ENCODE data around the gene EHMT1. TPM values are rescaled to one million over a fixed set of nuclear protein-coding genes. Genes with fewer than 3 reads are reported as not detected.

Gene EHMT1
- polyA plus RNA-seq, 3 donors = 10.1 to 46.5 (median 15.0) TPM

DNA sequence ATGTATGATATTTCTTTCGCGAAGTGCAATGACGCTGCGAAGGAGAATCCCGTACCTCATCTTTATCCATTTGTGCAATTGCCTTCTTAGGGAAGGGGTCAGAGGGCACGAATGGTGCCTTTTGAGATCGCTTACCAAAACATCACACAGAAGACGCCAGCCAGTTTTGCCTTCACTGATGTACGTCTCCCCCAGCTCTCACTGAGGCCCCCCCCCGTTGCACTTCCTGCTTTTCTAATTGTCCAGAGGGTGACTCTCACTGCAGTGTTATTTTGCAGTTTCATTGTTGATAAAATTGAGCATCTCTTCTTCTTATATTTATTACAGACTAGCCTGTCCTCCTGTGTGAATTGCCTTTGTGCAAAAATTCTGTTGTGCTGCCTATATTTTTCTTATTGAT, 219.8 kb downstream of the EHMT1 start:
- no peaks in the 10 kb centered on the region for H3K27me3 ChIP-seq (ENCODE audit: control insufficient read depth in 2 of 2, insufficient read depth in 2 of 2, low read length in 2 of 2)
- TF ChIP-seq, protein P1, sequence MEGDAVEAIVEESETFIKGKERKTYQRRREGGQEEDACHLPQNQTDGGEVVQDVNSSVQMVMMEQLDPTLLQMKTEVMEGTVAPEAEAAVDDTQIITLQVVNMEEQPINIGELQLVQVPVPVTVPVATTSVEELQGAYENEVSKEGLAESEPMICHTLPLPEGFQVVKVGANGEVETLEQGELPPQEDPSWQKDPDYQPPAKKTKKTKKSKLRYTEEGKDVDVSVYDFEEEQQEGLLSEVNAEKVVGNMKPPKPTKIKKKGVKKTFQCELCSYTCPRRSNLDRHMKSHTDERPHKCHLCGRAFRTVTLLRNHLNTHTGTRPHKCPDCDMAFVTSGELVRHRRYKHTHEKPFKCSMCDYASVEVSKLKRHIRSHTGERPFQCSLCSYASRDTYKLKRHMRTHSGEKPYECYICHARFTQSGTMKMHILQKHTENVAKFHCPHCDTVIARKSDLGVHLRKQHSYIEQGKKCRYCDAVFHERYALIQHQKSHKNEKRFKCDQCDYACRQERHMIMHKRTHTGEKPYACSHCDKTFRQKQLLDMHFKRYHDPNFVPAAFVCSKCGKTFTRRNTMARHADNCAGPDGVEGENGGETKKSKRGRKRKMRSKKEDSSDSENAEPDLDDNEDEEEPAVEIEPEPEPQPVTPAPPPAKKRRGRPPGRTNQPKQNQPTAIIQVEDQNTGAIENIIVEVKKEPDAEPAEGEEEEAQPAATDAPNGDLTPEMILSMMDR (IDR thresholded peaks at IDR 0.05) = no peak
- no peak for DNase-seq
- intact Hi-C loops (cut with micrococcal nuclease) = no loop called here
- Mint-ChIP-seq H3K9me3 (peaks cover 6 to 27% (median 11%) of the 10 kb centered on the region in 7 donors), H3K27ac (peak overlapping the region in 1 of 7 donors; percentile 57), H3K4me1 (no peaks in the 10 kb centered on the region), H3K27me3 (ENCODE audit: low read depth in 3 of 3) (peaks cover 0 to 2% (median 0%) of the 10 kb centered on the region in 3 donors), H3K36me3 (peaks cover 22 to 30% of the 10 kb centered on the region in 2 donors), H3K4me3 (no peak overlapping the region)
- no peak overlapping the region for H3K4me3 ChIP-seq (replicated peaks in 1 of 3; ENCODE audit: low read depth in 2 of 3, low read length in 3 of 3)
- H3K4me2 ChIP-seq (replicated peaks; ENCODE audit: extremely low read depth, low read length, poor library complexity, severe bottlenecking) = no peak overlapping the region
- peaks cover 0 to 19% of the 10 kb centered on the region in 2 donors for H3K9me3 ChIP-seq (replicated peaks in 1 of 2; ENCODE audit: control insufficient read depth in 1 of 2, insufficient read depth in 1 of 2, low read length in 2 of 2)
- WGBS (ENCODE audit: insufficient coverage) = 94% methylated on average over 5 of the region's 10 CpGs
- H3K4me1 ChIP-seq (ENCODE audit: control insufficient read depth in 1 of 2, insufficient read depth in 2 of 2, low read length in 2 of 2) = no peaks in the 10 kb centered on the region
- H3K36me3 ChIP-seq (replicated peaks in 1 of 2; ENCODE audit: control insufficient read depth in 1 of 2, insufficient read depth in 2 of 2, low read length in 2 of 2) = peaks cover 29 to 37% of the 10 kb centered on the region in 2 donors
- no peaks in the 10 kb centered on the region for H3K79me2 ChIP-seq (ENCODE audit: insufficient read depth, low read length)
- H4K20me1 ChIP-seq (ENCODE audit: insufficient read depth, low read length) = no peaks in the 10 kb centered on the region
- no peak overlapping the region for H3K9ac ChIP-seq (ENCODE audit: insufficient read depth, low read length, poor library complexity, severe bottlenecking)
- H2AFZ ChIP-seq (ENCODE audit: insufficient read depth, low read depth, low read length, poor library complexity, severe bottlenecking) = no peak overlapping the region
- H3K27ac ChIP-seq (ENCODE audit: low read depth in 1 of 2, low read length in 2 of 2) = no peak overlapping the region

DNA sequence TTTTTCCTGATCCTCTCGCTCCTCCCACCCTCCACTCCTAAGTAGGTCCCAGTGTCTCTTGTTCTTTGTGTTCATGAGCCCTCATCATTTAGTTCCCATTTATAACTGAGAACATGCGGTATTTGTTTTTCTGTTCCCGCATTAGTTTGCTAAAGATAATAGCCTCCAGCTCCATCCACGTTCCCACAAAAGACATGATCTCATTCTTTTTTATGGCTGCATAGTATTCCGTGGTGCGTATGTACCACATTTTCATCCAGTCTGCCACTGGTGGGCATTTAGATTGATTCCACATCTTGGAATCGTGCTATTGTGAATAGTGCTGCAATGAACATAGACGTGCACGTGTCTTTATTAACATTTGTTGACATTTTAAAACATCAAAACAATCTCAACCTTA, 224.6 kb downstream of the EHMT1 start:
- Mint-ChIP-seq H3K4me3 (no peak overlapping the region), H3K27ac (no peak overlapping the region), H3K27me3 (ENCODE audit: low read depth in 3 of 3) (no peaks in the 10 kb centered on the region), H3K36me3 (no peaks in the 10 kb centered on the region), H3K4me1 (no peaks in the 10 kb centered on the region), H3K9me3 (peaks cover 6 to 25% (median 10%) of the 10 kb centered on the region in 7 donors)
- TF ChIP-seq, protein P1 (IDR thresholded peaks at IDR 0.05) = no peak
- WGBS (ENCODE audit: insufficient coverage) = 100% methylated on average over 4 of the region's 9 CpGs
- no peak overlapping the region for H2AFZ ChIP-seq (ENCODE audit: insufficient read depth, low read depth, low read length, poor library complexity, severe bottlenecking)
- no peaks in the 10 kb centered on the region for H4K20me1 ChIP-seq (ENCODE audit: insufficient read depth, low read length)
- no peak for DNase-seq
- intact Hi-C loops (cut with micrococcal nuclease) = no loop called here
- H3K27ac ChIP-seq (ENCODE audit: low read depth in 1 of 2, low read length in 2 of 2) = no peak overlapping the region
- no peaks in the 10 kb centered on the region for H3K27me3 ChIP-seq (ENCODE audit: control insufficient read depth in 2 of 2, insufficient read depth in 2 of 2, low read length in 2 of 2)
- no peak overlapping the region for H3K4me2 ChIP-seq (replicated peaks; ENCODE audit: extremely low read depth, low read length, poor library complexity, severe bottlenecking)
- H3K36me3 ChIP-seq (replicated peaks in 1 of 2; ENCODE audit: control insufficient read depth in 1 of 2, insufficient read depth in 2 of 2, low read length in 2 of 2) = no peaks in the 10 kb centered on the region
- no peaks in the 10 kb centered on the region for H3K79me2 ChIP-seq (ENCODE audit: insufficient read depth, low read length)
- H3K9ac ChIP-seq (ENCODE audit: insufficient read depth, low read length, poor library complexity, severe bottlenecking) = no peak overlapping the region
- no peaks in the 10 kb centered on the region for H3K4me1 ChIP-seq (ENCODE audit: control insufficient read depth in 1 of 2, insufficient read depth in 2 of 2, low read length in 2 of 2)
- H3K9me3 ChIP-seq (replicated peaks in 1 of 2; ENCODE audit: control insufficient read depth in 1 of 2, insufficient read depth in 1 of 2, low read length in 2 of 2) = peaks cover 0 to 12% of the 10 kb centered on the region in 2 donors
- H3K4me3 ChIP-seq (replicated peaks in 1 of 3; ENCODE audit: low read depth in 2 of 3, low read length in 3 of 3) = no peak overlapping the region
